H1 (cell line): ENCODE measurements around the gene NME4. TPM values are rescaled to one million over a fixed set of nuclear protein-coding genes. Genes with fewer than 3 reads are reported as not detected.

Source experiments
- GTF2F1 ChIP-seq: IDR thresholded peaks from 2 replicates; pipeline ENCODE4 v1.6.1; 2012; ENCODE audit warnings: low read depth, low read length, improper control_type of control experiment, borderline replicate concordance
- JUN ChIP-seq: IDR thresholded peaks from 2 replicates; pipeline ENCODE4 v1.6.1; 2011; ENCODE audit warnings: low read depth, mild to moderate bottlenecking, improper control_type of control experiment, low read length
- YY1 ChIP-seq: IDR thresholded peaks from 2 replicates; pipeline ENCODE4 v1.6.1; 2011; ENCODE audit warnings: low read depth, mild to moderate bottlenecking, low read length
- polyA plus RNA-seq, 7 experiments: library from polyadenylated mRNA; depleted of rRNA in 3 of 7; stranded (reverse) in 5 of 7; unstranded in 2 of 7; fragments of >200 nt in 5 of 7; fragments of 200-250 nt in 2 of 7; gene quantifications; 1 replicate in 5 of 7; 2 replicates in 1 of 7; 4 replicates in 1 of 7; pipeline versions ENCODE4 v1.2.1 to v1.2.3, GENCODE V29; 2011 to 2013; ENCODE audit warnings: missing spikeins in 2 of 7, mixed read lengths in 2 of 7
- total RNA-seq: library from RNA; stranded (reverse); fragmentation: NEBNext Ultra II Directional; extraction: Animal tissue kit (Norgen Biotek cat#: 25700); gene quantifications from 2 replicates; pipeline ENCODE4 v1.2.1, GENCODE V29; 2021

The NME4 gene
- total and polyA plus RNA-seq, 2 of the 8 experiments (the other 6 are each of a cell fraction or from before 2014, with no cell fraction given), result 408 to 863 TPM

GRCh38 chr16:370979-371514 is 26.0 kb upstream of the NME4 start (continued):
- TF ChIP-seq JUN, result no peak
- no peak for TF ChIP-seq YY1
- no peak for TF ChIP-seq GTF2F1
- TF ChIP-seq, all 59 proteins: peak for 0
